Duodenal mucosa (tissue), 2 donors: Measurements from ENCODE around the gene FXYD5.
A peak's percentile ranks its signal among the peaks of the same experiment; 100 is the strongest.

ENCODE experiments used
- H3K27ac ChIP-seq: one replicate; pipeline ENCODE4 v1.7.0; 2013; ENCODE audit warnings: low read depth, low read length
- H3K27me3 ChIP-seq, 2 donors: one replicate each; pipeline ENCODE4 v1.7.0; 2013; ENCODE audit warnings: low read length in 2 of 2, control low read depth in 1 of 2; ENCODE audit not compliant: insufficient read depth in 2 of 2, control insufficient read depth in 1 of 2
- H3K36me3 ChIP-seq, 2 donors: one replicate each; pipeline ENCODE4 v1.7.0; 2013; ENCODE audit warnings: low read length in 2 of 2, control low read depth in 1 of 2; ENCODE audit not compliant: insufficient read depth in 2 of 2, control insufficient read depth in 1 of 2
- H3K4me1 ChIP-seq, 2 donors: one replicate each; pipeline ENCODE4 v1.7.0; 2013; ENCODE audit warnings: low read length in 2 of 2, control low read depth in 1 of 2; ENCODE audit not compliant: insufficient read depth in 2 of 2, control insufficient read depth in 1 of 2
- H3K4me3 ChIP-seq, 2 donors: one replicate each; pipeline ENCODE4 v1.7.0; 2013; ENCODE audit warnings: low read length in 2 of 2, low read depth in 1 of 2
- H3K9ac ChIP-seq, 2 donors: one replicate each; pipeline ENCODE4 v1.7.0; 2013; ENCODE audit warnings: low read length in 2 of 2, low read depth in 1 of 2
- H3K9me3 ChIP-seq, 2 donors: one replicate each; pipeline ENCODE4 v1.7.0; 2013; ENCODE audit warnings: low read length in 2 of 2, control low read depth in 1 of 2; ENCODE audit not compliant: control insufficient read depth in 1 of 2

FXYD5 gene

DNA sequence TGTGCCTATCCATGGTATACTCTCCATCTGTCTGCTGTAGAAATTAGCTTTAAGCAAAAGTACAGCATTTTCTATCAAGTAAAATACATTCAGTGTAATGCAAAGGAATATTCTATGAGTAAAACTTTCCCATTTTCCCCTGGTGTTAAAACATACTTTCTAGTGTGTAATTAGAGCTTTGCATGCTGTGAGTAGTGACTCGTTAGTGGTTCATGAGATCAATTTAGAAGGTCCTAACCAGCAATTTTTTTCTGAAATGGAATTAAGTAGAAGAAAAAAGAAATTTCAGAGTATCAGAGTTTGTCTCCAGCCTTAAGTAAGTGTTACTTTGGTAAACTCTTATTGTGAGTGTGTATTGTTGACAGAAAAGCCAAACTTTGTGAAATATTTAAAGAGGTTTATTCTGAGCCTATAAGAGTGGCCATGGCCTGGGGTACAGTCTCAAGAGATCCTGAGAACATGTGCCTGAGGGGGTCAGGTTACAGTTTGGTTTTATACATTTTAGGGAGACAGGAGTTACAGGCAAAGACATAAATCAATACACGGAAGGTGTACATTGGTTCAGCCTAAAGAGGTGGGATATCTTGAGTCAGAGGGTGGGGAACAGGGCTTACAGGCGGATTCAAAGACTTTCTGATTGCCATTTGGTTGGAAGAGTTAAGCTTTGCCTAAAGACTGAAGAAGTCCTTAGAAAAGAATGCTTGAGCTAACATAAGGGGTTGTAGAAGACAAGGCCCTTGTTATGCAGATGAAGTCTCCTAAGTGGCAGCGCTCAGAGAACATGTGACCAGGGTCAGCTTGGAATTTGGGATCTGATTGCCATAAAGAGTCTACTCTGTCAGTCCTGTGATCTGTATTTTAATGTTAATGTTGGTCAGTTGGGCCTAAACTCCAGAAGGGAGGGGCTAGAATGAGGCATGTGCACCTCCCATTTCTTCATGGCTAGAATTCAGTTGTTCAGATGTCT lies 48.5 kb downstream of the FXYD5 start:
- H3K4me3 ChIP-seq = no peak overlapping the region
- no peak overlapping the region for H3K27ac ChIP-seq
- no peaks in the 10 kb centered on the region for H3K9me3 ChIP-seq
- peaks cover 16 to 20% of the 10 kb centered on the region in 2 donors for H3K4me1 ChIP-seq
- H3K9ac ChIP-seq = no peak overlapping the region
- no peaks in the 10 kb centered on the region for H3K36me3 ChIP-seq
- H3K27me3 ChIP-seq = no peaks in the 10 kb centered on the region

DNA sequence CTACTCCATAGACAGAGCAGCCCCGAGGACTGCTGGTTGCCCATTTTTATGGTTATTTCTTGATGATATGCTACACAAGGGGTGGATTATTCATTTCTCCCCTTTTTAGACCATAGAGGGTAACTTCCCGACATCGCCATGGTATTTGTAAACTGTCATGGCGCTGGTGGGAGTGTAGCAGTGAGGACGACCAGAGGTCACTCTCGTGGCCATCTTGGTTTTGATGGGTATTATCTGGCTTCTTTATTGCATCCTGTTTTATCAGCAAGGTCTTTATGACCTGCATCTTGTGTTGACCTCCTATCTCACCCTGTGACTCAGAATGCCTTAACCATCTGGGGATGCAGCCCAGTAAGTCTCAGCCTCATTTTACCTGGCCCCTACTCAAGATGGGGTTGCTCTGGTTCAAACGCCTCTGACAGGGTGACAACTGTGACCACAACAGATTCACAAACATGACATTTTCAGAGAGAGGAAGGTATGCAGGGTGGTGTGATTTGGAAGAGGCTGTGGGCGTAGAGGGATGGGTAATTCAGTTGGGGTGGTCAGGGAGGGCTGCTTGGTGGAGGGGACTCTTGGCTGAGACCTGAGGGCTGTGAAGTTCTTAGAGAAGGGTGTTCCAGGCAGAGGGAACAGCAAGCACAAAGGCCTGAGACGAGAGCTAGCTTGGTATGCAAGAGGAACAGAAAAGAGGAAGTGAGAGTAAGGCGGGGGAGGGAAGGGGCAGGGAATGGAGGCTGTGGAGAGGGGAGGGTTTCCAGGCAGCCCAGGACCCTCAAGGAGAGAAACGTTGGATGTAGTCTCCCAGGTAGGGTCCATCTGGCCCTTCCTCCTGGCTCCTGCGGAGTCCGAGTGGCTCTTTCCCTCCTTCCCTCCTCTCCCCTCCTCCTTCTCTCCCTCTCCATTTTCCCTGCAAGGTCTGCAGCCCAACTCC lies 50.5 kb downstream of the FXYD5 start:
- Histone ChIP-seq H3K27me3 (no peaks in the 10 kb centered on the region), H3K4me1 (peaks cover 16 to 20% of the 10 kb centered on the region in 2 donors), H3K9ac (peak overlapping the region in 1 of 2 donors; percentile 13), H3K27ac (no peak overlapping the region), H3K36me3 (no peaks in the 10 kb centered on the region), H3K4me3 (no peak overlapping the region), H3K9me3 (no peaks in the 10 kb centered on the region)

DNA sequence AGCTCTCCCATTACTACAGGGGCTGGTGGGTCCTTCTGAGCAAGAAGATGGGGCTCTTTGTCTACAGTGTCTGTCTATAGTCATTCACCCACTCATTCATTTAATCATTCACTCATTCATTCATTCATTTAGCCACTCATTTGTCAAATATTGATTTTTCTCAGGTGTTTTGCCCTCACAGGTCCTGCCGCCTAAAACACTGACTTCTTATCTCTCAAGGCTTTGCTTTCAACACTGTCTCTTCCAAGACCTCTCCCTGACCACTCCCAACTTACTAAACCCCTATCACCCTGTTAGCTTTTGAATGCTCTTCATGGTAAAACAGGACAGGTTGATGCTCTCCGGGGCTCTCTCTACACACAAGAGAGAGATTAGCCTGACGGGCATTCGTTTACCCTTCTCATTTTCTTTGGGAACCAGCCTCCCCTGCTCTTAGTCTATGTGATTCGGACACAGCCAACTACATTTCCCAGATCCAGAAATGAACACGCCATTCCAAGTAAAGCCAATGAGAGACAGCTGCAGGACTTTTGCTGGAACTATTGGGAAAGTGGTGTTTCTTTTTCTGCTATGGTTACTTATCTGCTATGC lies 51.3 kb downstream of the FXYD5 start:
- H3K4me1 ChIP-seq = peaks cover 16 to 20% of the 10 kb centered on the region in 2 donors
- H3K9ac ChIP-seq = peak overlapping the region in 1 of 2 donors; percentile 13
- no peaks in the 10 kb centered on the region for H3K9me3 ChIP-seq
- H3K4me3 ChIP-seq = peak overlapping the region in 1 of 2 donors; percentile 4
- no peak overlapping the region for H3K27ac ChIP-seq
- H3K27me3 ChIP-seq = no peaks in the 10 kb centered on the region
- no peaks in the 10 kb centered on the region for H3K36me3 ChIP-seq

DNA sequence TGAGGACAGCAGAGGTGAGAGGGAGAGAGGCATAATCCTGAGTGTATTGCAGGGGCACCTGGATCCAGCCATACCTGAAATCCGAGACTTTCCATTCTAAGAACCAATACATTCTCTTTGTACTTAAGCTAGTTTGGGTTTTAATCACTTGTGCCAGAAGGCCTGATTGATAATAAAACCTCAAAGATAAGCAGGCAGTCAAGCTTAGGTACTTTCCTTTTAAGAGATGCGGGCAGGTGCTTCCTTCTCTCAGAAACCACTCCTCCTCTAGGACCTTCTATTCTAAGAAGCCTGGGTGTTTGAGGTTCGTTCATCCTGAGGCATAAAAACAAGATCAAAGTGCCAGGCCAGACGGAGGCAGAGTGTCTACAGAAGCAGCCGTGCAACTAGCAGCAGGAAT lies 51.8 kb downstream of the FXYD5 start:
- Histone ChIP-seq H3K27me3 (no peaks in the 10 kb centered on the region), H3K9ac (peak overlapping the region in 1 of 2 donors; percentile 39), H3K36me3 (no peaks in the 10 kb centered on the region), H3K9me3 (no peaks in the 10 kb centered on the region), H3K4me1 (peaks cover 16 to 22% of the 10 kb centered on the region in 2 donors), H3K27ac (no peak overlapping the region), H3K4me3 (peak overlapping the region in 1 of 2 donors; percentile 10)

DNA sequence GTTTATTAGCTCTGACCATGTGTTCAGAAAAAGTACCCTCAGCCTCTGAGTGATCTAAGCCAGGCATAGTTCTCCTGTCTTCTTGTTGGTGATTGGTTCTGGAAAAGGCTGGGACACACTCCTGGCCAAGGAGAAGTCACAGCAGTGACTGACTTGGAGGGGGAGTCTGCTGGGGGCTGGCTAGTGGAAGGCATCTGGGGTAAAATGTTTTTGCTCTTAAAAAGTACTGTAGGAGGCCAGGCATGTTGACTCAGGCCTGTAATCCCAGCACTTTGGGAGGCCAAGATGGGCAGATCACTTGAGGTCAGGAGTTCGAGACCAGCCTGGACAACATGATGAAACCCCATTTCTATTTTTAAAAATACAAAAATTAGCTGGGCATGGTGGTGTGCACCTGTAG lies 52.3 kb downstream of the FXYD5 start:
- H3K9me3 ChIP-seq = no peaks in the 10 kb centered on the region
- H3K27me3 ChIP-seq = no peaks in the 10 kb centered on the region
- H3K9ac ChIP-seq = peak overlapping the region in 1 of 2 donors; percentile 39
- H3K36me3 ChIP-seq = no peaks in the 10 kb centered on the region
- H3K27ac ChIP-seq = no peak overlapping the region
- H3K4me1 ChIP-seq = peaks cover 16 to 27% of the 10 kb centered on the region in 2 donors
- H3K4me3 ChIP-seq = peak overlapping the region in 1 of 2 donors; percentile 10

DNA sequence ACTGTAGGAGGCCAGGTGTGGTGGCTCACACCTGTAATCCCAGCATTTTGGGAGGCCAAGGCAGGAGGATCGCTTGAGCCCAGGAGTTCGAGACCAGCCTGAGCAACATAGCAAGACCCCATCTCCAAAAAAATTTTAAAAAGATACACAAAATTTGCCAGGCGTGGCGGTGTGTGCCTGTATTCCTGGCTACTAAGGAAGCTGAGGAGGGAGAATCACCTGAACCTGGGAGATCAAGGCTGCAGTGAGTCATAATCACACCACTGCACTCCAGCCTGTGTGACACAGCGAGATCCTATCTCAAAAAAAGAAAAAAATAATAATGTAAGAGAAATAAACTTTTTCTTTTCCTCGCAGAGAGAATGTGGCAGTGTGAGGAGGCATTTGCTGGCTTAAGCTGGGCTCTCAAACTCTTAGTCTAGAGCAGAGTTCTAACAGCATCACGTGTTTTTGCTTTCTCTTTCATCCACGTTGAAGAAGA lies 52.9 kb downstream of the FXYD5 start:
- Histone ChIP-seq H3K27me3 (no peaks in the 10 kb centered on the region), H3K9me3 (no peaks in the 10 kb centered on the region), H3K9ac (no peak overlapping the region), H3K27ac (no peak overlapping the region), H3K36me3 (no peaks in the 10 kb centered on the region), H3K4me1 (peaks cover 20 to 32% of the 10 kb centered on the region in 2 donors), H3K4me3 (no peak overlapping the region)

DNA sequence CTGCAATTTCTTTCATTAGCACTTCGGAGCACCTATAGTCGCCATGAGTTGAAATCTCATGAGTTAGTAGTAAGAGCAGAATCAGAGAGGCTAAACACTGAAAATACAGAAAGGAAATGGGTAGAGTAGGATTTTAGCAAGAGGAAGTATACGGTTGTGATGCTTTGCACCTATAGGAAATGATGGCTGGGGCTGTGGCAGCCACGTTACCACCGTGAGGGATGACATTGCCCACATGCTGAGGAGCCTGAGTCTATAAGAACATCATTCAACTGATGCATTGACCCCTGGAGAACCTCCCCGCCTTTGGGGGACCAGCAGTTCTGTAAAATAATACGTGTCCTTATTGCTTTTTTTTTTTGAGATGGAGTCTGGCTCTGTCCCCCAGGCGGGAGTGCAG lies 53.6 kb downstream of the FXYD5 start:
- no peak overlapping the region for H3K4me3 ChIP-seq
- H3K27ac ChIP-seq = no peak overlapping the region
- H3K9ac ChIP-seq = no peak overlapping the region
- no peaks in the 10 kb centered on the region for H3K27me3 ChIP-seq
- no peaks in the 10 kb centered on the region for H3K9me3 ChIP-seq
- no peaks in the 10 kb centered on the region for H3K36me3 ChIP-seq
- peaks cover 20 to 32% of the 10 kb centered on the region in 2 donors for H3K4me1 ChIP-seq

DNA sequence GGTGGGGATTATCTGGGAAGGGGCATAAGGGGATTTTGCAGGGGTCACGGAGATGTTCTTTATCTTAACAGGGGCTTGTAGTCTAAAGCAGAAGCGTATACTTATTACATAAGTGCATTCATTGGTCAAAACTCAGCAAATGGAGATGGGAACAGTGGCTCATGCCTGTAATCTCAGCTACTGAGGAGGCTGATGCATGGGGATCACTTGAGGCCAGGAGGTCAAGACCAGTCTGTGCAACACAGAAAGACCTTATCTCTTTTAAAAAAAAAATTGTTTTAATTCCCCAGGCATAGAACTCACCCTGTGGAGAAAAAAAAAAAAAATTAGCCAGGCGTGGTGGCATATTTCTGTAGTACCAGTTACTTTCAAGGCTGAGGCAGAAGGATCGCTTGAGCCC lies 55.1 kb downstream of the FXYD5 start:
- Histone ChIP-seq H3K4me1 (peaks cover 34 to 46% of the 10 kb centered on the region in 2 donors), H3K9me3 (no peaks in the 10 kb centered on the region), H3K4me3 (no peak overlapping the region), H3K27ac (no peak overlapping the region), H3K27me3 (no peaks in the 10 kb centered on the region), H3K9ac (no peak overlapping the region), H3K36me3 (no peaks in the 10 kb centered on the region)

DNA sequence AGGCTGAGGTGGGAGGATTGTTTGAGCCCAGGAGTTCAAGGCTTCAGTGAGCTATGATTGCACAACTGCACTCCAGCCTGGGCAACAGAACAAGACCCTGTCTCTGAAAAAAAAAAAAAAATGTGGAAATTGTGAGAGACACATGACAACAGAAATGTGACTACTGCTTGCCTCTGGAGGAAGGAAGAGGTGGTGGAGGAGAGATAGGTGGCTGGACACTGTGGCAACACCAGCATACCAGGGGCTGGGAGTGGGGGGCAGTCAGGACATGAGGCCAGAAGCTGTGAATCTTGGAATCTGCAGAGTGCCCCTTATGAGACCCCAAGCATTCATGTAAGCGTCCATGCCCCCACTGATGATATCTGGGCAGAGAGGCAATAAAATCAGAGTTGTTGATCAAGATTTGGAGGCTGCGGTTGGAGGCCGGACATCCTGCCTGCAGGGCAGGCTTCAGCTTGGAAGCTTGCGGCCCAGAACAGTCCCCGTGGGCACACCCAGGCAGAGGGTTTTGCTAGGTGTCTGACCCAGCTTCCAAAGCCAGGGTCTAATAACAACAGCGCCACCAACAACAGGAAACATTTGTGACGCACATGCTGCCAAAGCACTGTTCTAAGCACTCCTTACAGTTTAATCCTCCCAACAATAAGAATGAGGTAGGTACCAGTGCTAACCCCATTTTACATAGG lies 57.2 kb downstream of the FXYD5 start:
- Histone ChIP-seq H3K27me3 (no peaks in the 10 kb centered on the region), H3K4me1 (peaks cover 20 to 28% of the 10 kb centered on the region in 2 donors), H3K4me3 (no peak overlapping the region), H3K9ac (no peak overlapping the region), H3K27ac (no peak overlapping the region), H3K9me3 (no peaks in the 10 kb centered on the region), H3K36me3 (no peaks in the 10 kb centered on the region)
